DOHH2 (cell line): ENCODE results near the gene NR1I3.

ENCODE experiments used
- CTCF ChIP-seq: fragments of 200-600 bp; sonication (generic); IDR thresholded peaks from one replicate; pipeline ENCODE4 v1.5.1; 2014; ENCODE audit warnings: antibody characterized with exemption, mild to moderate bottlenecking, low read depth, low read length; ENCODE audit not compliant: poor library complexity, severe bottlenecking
- EZH2phosphoT487 ChIP-seq: fragments of 200-600 bp; sonication (generic); IDR thresholded peaks from 2 replicates; pipeline ENCODE4 v1.6.1; 2017; ENCODE audit warnings: borderline replicate concordance, mild to moderate bottlenecking, antibody characterized with exemption, low read length, moderate library complexity, mixed read lengths

- TF ChIP-seq CTCF: no peak
- no peak for TF ChIP-seq EZH2phosphoT487
Observed at GRCh38 chr1:161244888-161245287, 6.9 kb upstream of the NR1I3 start.
